Sigmoid colon (tissue), 3 donors: Measurements from ENCODE around the gene STK11IP.

Experiments
- CTCF ChIP-seq, 4 experiments: fragments of 450-650 bp in 3 of 4; fragments of 200-600 bp in 1 of 4; IDR thresholded peaks; one replicate each; pipeline ENCODE4 v1.5.1; 2016 to 2019; ENCODE audit warnings: antibody characterized with exemption in 4 of 4, mild to moderate bottlenecking in 3 of 4, moderate library complexity in 2 of 4
- POLR2A ChIP-seq, 2 donors: fragments of 450-650 bp; IDR thresholded peaks; one replicate each; pipeline ENCODE4 v1.6.1; 2016; ENCODE audit warnings: antibody characterized with exemption in 2 of 2, mild to moderate bottlenecking in 2 of 2, moderate library complexity in 2 of 2

- TF ChIP-seq POLR2A (IDR thresholded peaks at IDR 0.05) (no peak), CTCF (IDR thresholded peaks at IDR 0.05) (no peak)
These were observed 50.5 kb downstream of the STK11IP start for GRCh38 chr2:219648176-219648575.
